Middle frontal gyrus (tissue), 1 donor: ENCODE data around the gene UBE2E3.
A peak's percentile ranks its signal among the peaks of the same experiment; 100 is the strongest.
"Not testable (repeated sequence)": the region's sequence is repeated elsewhere in the genome, so short reads cannot be mapped to it uniquely, and the experiment has no call there.

Experiments
- DNase-seq: peaks from one replicate; pipeline ENCODE4 v3.0.0-alpha.2; 2015; ENCODE audit warnings: low spot score; ENCODE audit errors: extremely low spot score

Gene UBE2E3

DNA sequence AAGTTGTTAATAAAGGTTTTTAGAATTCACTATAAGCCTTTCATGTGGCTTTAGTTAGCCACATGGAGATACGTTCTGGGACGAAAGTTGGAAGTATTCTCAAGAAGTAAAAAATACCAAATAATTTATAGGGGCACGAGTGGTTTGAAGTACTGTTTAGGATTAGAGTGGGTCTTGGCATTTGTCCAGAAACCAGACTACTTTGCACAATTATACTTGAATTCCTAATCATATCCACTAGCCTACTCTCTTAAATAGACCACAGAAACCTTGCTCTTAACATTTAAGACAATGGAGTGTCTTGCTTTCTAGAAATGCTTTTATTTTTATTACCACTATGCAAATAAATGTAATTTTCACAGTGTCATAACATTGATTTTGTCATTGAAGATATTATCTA is 44.6 kb downstream of the UBE2E3 start:
- no peak for DNase-seq

DNA sequence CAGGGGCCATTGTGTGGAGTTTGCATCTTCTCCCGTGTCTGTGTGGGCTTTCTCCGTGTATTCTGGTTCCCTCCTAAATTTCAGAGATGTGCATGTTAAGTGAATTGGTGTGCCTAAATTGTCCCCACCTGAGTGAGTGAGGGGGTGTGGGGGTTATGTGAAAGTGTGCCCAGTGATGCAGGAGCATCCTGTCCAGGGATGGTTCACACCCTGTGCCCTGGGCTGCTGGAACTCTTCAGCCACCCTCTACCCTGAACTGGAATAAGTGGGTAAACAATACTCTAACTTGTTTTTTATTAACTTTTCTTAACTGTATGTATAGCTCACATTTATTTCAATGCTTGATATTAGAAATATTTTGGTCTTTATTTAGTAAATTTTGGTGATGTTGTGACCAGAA is 56.0 kb downstream of the UBE2E3 start:
- no peak for DNase-seq

DNA sequence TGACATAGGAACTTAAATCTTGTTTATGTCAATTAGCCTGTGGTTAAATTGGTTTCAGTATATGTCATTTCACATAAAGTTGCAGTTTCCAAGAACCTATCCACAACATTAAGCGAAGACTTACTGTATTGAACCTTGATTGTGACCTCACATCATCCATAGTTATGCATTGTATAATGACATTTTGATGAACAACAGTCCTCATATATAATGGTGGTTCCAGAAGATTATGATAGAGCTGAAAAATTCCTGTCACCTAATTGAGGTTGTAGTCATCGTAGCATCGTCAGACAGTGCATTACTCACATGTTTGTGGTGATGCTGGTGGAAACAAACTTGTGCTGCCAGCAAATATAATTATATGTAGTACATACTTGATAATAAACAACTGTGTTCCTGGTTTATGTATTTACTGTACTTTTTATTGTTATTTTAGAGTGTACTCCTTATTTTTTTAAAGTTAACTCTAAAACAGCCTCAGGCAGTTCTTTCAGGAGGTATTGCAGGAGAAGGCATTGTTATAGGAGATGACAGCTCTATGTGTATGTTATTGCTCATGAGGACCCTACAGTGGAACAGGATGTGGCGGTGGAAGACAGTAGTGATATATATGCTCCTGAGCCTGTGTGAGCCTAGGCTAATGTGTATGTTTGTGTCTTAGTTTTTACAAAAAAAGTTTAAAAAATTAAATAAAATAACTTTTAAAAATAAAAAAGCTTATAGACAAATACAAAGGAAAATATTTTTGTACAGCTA is 56.6 kb downstream of the UBE2E3 start:
- DNase-seq = no peak

DNA sequence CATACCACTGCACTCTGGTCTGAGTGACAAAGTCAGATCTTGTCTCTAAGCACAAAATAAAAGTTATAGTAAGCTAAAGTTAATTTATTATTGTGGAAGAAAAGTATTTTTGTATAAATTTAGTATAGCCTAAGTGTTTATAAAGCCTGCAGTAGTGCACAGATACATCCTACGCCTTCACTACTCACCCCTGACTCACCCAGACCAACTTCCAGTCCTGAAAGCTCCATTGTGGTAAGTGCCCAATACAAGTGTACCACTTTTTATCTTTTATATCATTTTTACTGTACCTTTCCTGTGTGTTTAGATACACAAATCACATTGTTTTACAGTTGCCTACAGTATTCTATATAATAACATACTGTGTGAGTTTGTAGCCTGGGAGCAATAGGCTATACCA is 57.5 kb downstream of the UBE2E3 start:
- DNase-seq = no peak

DNA sequence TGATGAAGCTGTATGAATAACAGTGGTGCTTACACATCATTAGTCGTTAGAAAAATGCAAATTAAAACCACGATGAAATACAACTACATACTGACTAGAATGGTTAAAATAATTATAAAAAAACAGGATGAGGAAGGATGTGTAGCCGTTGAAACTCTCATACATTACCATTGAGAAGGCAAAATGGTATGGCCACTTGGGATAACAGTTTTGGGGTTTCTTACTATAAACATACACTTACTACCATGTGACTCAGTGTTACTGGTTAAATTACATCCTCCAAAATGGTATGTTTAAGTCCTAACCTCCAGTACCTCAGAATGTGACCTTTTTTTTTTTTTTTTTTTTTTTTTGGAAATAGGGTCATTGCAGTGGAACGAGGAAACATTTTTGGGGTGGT is 58.4 kb downstream of the UBE2E3 start:
- DNase-seq = no peak

DNA sequence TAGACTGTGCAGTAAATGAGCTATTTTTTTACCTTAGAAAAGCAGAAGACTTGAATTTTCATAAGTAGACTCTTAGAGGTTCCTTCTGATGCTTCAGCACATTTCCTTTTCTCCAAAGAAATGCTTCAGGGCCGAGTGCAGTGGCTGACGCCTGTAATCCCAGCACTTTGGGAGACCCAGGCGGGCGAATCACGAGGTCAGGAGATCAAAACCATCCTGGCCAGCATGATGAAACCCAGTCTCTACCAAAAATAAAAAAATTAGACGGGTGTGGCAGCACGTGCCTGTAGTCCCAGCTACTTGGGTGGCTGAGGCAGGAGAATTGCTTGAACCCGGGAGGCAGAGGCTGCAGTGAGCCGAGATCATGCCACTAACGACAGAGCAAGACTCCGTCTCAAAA is 60.4 kb downstream of the UBE2E3 start:
- not testable (repeated sequence) for DNase-seq

DNA sequence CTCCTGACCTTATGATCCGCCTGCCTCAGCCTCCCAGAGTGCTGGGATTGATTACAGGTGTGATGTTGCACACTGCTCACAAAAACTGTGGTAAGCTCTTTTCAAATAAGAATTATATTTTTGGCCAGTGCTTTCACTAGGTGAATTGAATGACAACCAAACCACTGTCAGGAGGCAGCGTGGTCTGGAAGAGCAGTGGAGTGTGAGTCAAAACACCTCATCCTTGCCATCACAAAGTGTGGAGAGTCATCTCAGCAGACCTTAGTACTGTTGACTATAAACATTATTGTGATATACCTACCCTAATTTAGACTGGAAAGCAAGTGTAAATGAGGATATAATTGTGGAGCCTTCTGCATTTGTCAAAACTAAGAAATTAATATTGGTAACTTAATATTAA is 61.3 kb downstream of the UBE2E3 start:
- DNase-seq = no peak

DNA sequence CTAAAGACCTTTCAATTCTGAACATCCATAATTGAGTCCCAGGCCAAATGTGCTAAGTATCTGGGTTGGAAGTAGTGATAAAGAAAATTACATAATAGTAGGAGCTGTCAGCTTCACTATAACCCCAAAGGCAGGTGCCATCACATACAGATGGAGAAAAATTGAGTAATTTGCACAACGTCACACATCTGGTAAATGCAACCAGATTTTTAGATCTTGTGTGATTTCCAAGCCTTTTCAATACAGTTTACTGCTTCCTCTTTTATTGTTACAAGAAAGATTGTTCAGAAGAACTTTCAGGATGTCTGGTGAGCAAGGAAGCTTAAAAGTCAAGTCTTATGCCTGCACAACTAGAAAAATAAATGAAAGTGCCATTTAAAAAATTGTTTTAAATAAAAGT is 62.3 kb downstream of the UBE2E3 start:
- no peak for DNase-seq

DNA sequence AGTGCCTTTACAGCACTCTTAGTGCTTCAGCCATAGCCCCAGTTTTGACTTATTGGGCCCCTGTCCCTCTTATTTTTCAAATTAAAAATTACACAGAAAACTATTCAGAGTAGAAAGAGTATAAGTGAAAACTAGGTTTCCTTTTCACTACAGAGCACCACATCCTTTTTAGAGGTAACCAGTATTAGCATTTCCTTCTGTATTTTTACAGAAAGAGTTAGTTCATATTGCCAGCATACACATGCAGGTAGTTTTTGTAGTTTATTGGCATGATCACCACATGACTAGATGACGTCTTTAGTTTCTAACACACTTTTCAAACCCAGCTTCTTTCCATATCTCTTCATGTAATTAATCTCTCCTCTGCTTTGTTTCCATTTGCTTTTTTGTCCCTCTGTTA is 66.4 kb downstream of the UBE2E3 start:
- no peak for DNase-seq

DNA sequence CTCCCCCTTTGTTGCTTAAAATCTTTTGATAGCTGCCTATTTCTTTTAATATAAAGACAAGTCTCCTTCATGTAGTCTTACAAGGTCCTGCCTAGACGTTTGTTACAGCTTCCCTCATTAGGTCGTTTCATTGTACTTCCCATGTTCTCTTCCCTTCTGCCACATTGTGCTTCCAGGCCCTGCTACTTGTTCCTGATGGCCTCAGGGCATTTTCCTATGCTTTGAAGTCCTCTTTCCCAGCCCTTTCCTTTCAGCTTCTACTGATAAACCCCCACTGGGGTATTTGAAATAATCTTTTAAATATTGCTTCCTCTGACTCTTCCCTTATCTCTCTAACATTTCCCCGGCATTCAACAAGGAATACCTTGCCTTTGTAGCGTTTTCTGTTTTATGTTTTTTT is 67.4 kb downstream of the UBE2E3 start:
- DNase-seq = no peak

DNA sequence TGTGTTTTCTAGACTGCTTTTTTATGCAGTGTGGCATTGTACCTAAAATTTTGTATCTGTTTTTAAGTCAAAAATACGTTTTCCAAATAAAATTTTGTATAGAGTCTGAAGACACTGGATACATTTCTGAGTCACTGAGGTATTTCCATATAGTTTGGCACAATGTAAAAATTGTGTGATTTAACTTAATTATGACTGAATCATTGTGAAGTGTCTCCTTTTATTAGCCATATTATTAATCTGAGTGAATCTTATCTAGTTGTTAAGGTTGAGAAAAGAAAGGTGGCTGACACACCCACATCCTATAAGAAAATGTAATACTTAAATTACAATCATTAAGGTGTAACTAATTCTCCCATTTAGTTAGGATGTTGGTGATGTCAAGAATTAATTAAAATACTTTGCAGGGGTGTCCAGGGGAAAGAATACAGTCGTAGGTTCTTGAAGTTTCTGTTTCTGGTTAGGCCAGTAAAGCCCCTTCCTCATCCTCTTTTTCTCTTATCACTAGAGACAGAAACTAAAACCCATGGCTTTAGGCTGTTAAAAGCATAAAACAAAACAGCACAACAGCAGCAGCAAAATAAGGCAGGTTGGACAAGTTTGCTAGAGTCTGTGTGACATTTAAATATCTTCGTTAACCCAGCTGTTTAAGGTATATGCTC is 71.6 kb downstream of the UBE2E3 start:
- DNase-seq = no peak

DNA sequence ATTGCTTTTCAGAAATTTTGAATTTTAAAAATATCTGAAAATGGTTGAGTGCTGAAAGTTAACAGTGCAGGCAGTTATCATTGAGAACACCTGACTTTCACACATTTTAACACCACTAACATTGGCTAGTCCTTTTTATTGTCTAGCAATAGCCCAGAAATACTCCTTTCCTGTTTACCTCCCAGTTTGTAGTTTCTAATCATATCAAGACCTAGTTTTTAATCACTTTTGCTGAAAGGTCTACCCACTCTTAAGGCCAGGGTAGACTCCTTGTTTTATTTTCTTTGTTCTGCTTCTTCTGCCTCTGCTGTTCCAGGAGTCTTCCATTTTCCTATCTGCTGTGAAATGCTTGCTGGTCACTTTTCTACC is 72.1 kb downstream of the UBE2E3 start:
- DNase-seq = no peak

DNA sequence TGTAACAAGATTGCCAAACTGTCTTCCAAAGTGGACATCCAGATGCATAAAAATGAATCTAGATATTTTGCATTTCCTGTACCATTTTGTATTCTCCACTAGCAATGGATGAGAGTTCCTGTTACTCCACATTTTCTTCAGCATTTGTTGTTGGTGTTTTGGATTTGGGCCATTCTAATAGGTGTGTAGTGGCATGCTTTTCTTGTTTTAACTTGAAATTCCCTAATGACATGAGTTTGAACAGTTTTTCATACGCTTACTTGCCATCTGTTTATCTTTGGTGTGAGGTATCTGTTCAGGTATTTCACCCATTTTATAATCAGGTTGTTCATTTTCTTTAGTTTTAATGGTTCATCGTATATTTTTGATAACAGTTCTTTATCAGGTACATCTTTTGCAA is 73.9 kb downstream of the UBE2E3 start:
- DNase-seq = no peak

DNA sequence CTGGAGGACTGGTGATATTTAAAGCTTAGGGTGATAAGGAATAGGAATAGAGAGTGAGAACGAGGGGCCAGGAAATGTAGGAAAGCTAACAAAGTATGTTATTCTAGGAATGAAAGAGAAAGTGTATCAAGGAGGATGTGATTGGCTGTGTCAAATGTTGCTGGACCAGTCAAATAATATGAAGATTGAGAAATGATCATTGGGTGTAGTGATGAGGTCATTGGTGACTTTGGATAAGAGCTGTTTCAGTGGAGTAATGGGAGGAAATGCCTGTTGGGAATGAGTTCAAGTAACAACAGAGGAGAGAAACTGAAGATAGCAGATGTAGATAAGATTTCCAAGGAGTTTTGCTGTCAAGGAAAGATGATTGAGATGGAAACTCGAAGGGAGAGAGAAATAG is 74.4 kb downstream of the UBE2E3 start:
- no peak for DNase-seq

DNA sequence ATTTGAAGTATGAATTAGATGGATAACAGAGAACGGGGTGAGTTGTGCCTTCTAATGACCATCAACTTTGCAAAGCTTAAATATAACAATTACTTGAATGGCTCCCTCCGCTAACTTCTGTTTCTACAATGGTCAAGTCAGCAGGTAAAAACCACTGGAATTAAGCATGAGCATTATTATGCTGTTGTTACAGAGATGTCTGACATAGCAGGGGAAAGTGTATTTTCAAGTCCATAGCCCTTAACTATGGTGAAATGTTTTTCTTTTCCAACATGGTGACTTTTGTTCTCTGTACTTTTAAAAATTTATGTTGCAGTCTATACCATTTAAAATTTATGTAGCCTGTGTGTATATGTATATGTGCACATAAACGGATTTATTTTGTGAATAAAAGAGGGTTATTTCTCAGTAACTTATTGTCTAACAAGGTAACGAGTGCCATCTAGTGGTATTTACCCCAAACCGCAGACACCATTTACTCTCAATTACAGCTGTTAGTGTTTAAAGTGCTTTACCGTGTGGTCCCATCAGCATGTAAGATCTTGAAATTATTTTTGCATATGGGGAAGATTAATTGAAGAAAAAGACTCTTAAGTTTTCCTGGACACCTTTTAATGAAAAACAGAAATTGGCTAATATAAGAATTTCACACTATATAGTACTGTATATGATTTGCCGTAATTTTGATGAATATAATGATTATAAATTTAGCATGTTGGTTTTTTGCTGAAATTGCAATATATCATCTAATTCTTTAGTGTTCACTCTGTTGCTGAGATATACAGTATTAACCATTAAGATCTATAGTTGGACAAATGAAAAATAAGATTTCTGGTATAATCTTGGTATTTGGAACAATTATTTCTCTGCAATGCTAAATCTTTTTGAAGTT is 78.2 kb downstream of the UBE2E3 start:
- DNase-seq = no peak

DNA sequence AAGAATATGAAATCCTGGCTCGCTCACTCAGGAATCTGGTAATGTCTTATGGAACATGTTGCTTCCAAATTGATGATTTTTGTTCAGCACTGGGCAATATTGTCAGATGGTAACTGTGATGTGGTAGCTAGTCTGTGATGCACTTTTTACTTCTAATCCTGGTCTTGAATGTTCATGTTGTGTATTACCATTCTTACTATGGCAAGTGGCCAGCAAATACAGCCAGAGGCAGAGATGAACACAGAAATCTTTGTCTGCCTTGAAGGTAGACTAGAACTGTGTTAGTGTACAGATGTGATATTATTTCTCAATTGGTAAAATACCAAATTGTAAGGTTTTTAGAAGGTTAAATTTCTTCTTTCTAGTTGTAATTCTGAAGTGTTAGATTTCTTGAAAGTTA is 83.3 kb downstream of the UBE2E3 start:
- no peak for DNase-seq

DNA sequence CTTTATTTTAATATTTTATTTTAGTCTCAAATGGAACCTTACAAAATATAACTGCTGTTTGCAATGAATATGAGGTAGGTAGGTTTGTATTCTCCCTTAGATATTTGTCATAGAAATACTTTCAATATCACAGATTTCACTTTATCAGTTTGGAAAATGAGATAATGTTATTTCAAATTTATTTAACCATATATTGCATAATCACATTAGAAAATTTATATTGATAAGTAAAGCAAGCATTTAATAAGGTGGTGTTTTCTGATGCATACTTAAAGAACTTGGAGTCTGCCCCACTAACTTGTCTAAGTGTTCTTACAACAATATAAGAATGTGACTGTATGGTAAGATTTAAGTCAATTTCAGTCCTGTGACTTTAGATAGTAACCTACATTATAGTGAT is 85.1 kb downstream of the UBE2E3 start:
- DNase-seq = no peak

DNA sequence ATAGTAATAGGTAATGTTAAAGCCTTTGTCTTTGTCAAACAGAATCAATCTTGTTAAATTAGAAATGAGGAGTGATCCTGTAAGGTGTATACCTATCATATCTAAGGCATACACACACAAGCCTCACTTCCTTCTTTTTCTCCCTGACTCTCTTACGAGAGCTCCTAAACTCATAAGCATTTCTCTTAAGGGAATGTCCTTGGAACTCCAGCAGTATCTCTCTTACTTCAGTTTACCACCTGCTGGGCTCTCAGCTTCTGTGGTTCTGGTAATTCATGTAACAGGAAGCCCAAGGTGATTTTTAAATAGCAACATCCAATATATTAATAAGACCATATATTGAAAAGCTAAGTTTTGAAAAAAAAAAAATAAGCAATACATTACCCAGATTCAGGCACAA is 85.9 kb downstream of the UBE2E3 start:
- DNase-seq = no peak

DNA sequence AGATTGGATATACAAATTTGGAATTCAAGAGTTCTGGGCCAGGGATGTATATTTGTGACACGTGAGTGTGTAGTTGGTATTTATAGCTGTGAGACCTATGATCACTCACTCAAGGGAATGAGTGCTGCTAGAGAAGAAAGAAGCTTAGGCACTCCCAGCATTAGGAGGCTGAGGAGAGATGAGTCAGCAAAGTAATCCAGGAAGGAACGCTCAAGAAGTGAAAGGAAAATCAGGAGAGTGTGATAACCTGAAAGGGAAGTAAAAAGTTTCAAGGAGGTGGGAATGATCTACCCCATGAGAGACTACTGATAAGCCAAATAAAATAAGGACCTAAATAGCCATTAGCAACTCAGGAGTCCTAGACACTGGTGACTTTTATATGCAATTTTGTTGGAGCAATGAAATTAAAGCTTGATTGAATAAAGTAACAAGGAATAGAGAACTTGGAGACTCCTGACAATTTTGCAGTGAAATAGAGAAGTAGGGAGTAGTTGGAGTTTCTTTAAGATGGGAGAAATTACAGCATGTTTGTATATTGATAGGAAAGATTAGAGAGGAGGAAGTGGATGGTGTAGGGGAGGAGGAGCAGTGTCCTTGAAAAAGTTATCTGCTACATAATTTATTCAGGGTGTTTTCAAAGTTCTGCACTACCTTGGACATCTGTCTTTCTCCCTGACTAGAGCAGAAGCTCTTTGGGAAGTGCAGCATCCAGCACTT is 89.9 kb downstream of the UBE2E3 start:
- no peak for DNase-seq

DNA sequence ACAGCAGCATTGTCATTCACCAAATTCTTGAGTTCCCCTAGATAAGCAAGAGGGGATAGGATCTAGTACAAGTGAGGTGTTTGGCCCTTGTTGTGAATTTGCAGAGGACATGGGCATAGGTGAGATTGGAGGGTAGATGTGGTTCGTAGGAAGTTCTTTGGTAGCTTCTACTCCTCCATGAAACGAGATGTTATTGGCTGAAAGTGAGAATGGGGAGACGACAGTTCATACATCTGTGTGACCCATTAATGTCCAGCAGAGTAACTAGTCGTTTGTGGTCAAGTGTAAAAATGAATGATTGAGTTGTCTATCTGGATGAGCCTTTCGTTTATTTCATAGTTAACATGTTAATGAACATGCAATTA is 90.4 kb downstream of the UBE2E3 start:
- DNase-seq = no peak

DNA sequence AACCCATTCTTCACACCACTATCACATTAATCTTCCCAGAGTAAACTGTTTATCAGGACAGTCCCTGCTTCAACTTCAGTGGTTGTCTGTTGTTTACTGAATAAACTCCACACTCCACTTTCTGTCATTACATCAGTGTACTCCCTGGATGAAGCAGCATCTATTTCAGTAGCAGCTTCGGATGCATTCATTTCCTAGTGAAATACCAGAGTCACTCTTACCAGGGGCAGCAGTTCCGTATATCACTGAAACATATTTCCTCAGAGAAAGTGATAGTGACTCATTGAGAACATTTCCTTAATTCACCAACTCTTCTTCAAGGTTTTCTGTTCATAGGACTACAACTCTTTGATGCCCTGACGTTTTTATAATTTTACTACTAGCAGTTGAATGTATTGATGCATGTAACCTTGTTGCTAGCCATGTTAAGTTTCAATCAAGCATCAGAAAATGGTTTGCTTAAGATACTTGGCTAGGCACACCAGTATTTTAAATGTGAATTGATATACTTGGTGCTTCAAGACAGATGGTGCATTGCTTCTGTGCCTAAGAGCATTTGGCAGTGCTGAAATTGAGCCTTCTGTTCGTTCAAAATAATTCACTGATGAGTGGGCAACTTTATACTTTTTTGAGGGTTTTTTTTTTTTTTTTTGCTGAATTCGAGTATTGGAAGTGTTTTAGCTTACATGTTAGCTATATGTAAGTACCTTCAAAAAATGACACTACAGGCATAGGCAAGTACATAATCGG is 92.3 kb downstream of the UBE2E3 start:
- DNase-seq = peak; percentile 17
